C4-2B (cell line): ENCODE measurements around the gene KRT40.

ENCODE experiments used
- H3K27ac ChIP-seq: fragments of 450-650 bp; 2 replicates; pipeline ENCODE4 v1.5.1; 2017
- CTCF ChIP-seq: fragments of 450-650 bp; conservative IDR thresholded peaks from 2 replicates; pipeline ENCODE4 v1.5.1; 2017; ENCODE audit warnings: mild to moderate bottlenecking
- ZFX ChIP-seq: fragments of 450-650 bp; IDR thresholded peaks from 2 replicates; pipeline ENCODE4 v1.6.1; 2017

KRT40 gene

GRCh38 chr17:40996829-40997228 is 12.7 kb upstream of the KRT40 start:
- H3K27ac ChIP-seq, result no peak overlapping the region
- TF ChIP-seq ZFX (no peak), CTCF (no peak)

GRCh38 chr17:40995116-40995515 is 11.0 kb upstream of the KRT40 start:
- no peak for TF ChIP-seq ZFX
- no peak for TF ChIP-seq CTCF
- H3K27ac ChIP-seq, result no peak overlapping the region

GRCh38 chr17:40993839-40994238 is 9.7 kb upstream of the KRT40 start, which contains the start of gene KRTAP3-3:
Gene KRTAP3-3 (minus strand): TSS chr17:40994164. CDS start chr17:40994097, 67 bp downstream.
- TF ChIP-seq ZFX, result no peak
- TF ChIP-seq CTCF, result no peak
- H3K27ac ChIP-seq, result no peak within 1 kb of the TSS

DNA sequence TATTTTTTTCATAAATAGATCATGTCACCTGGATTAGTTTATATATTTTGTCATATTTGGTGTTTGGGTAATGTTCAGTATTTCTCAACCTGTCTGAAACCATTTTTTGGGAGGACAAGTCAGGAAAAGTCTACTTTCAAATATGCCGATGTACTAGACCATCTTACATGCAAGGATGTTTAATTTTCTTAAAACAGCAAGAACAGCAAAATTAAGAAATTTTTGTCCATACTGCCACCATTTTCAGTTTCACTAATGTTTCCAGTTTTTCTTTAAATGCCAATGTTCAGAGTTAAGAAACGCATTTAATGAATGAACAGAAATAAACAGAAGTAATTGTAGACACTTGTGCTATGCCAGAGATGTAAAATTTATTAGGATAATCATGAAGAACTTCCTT is 9.0 kb upstream of the KRT40 start:
- no peak for TF ChIP-seq ZFX
- no peak for TF ChIP-seq CTCF
- H3K27ac ChIP-seq, result no peak overlapping the region

- TF ChIP-seq CTCF (no peak), ZFX (no peak)
- H3K27ac ChIP-seq, result no peak overlapping the region
Measured at GRCh38 chr17:40992666-40993065, 8.5 kb upstream of the KRT40 start.

DNA sequence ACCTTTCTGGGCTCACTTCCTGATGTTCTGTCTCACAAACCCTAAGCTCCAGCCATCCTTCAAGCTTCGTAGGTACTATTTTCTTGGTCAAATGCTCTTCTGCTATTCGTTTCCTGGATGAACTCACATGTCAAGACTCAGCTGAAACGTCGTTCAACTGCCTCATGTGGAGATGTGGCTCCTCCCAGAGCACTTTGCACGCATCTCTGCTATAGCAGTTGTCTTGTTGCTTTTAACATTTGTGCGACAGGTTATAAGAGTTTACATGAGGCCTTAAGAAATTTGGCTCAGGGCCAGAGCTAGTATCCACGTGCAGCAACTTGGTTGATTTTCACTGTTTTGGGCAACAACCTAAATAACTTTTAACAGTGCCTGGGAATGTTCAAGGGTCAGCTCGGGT is 2.8 kb upstream of the KRT40 start:
- no peak for TF ChIP-seq ZFX
- no peak for TF ChIP-seq CTCF

DNA sequence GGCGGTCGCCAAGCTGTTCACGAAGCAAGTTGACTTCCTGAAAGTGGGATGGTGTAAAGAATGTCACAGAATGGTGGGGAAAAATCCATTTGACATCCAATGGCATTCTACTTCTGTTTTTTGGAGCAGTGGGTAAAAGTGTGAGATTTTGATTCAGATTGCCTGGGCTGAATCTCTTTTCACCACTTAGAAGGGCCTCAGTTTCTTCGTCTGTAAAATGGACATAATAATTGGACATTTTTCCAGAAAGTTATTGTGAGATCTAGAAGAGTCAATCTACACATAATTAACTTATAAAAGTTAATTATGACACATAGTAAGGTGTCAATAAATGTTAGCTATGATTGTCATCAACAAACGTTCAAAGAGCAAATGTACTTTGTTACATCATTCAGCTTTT is 3.0 kb downstream of the KRT40 start:
- H3K27ac ChIP-seq, result no peak overlapping the region
- TF ChIP-seq ZFX (no peak), CTCF (no peak)

More for the DNA sequence above, 2.8 kb upstream of the KRT40 start:
- H3K27ac ChIP-seq, result no peak overlapping the region
